Activated naive CD8-positive, alpha-beta T cell treated with anti-CD3 and anti-CD28 coated beads, Interleukin-2, amount 50 U/mL, for 24 hours (primary cell): Measurements from ENCODE around the gene KYNU.
"Not testable (repeated sequence)": the region's sequence is repeated elsewhere in the genome, so short reads cannot be mapped to it uniquely, and the experiment has no call there.

ENCODE experiments used
- ATAC-seq: fragments of 150-1000 bp; cut with Tn5 transposase; one replicate; pipeline ENCODE4 v1.10.0; 2021
- DNase-seq: peaks from one replicate; pipeline ENCODE4 v3.0.0; 2021
- H3K27ac Mint-ChIP-seq: one replicate; pipeline ENCODE4 v1.8.0; 2021; ENCODE audit warnings: mild to moderate bottlenecking, mixed read lengths
- H3K27me3 Mint-ChIP-seq: one replicate; pipeline ENCODE4 v1.8.0; 2021; ENCODE audit warnings: mixed read lengths
- H3K36me3 Mint-ChIP-seq: one replicate; pipeline ENCODE4 v1.8.0; 2021; ENCODE audit warnings: low read depth, mixed read lengths
- H3K4me1 Mint-ChIP-seq: one replicate; pipeline ENCODE4 v1.8.0; 2021; ENCODE audit warnings: mixed read lengths
- H3K4me3 Mint-ChIP-seq: one replicate; pipeline ENCODE4 v1.8.0; 2021; ENCODE audit warnings: mild to moderate bottlenecking, moderate library complexity, mixed read lengths
- H3K9me3 Mint-ChIP-seq: one replicate; pipeline ENCODE4 v1.8.0; 2021; ENCODE audit warnings: mixed read lengths

KYNU gene

GRCh38 chr2:143078104-143078503 is 200.6 kb downstream of the KYNU start:
- H3K4me3 Mint-ChIP-seq: no peak overlapping the region

GRCh38 chr2:143081616-143082015 is 204.2 kb downstream of the KYNU start:
- Mint-ChIP-seq H3K4me1 (peaks cover 25% of the 10 kb centered on the region), H3K9me3 (no peaks in the 10 kb centered on the region), H3K36me3 (no peaks in the 10 kb centered on the region), H3K27me3 (no peaks in the 10 kb centered on the region), H3K27ac (no peak overlapping the region), H3K4me3 (no peak overlapping the region)
- ATAC-seq (no peak), DNase-seq (no peak)

More at GRCh38 chr2:143078104-143078503, 200.6 kb downstream of the KYNU start:
- Mint-ChIP-seq H3K9me3 (no peaks in the 10 kb centered on the region), H3K36me3 (peaks cover 6% of the 10 kb centered on the region), H3K4me1 (peaks cover 2% of the 10 kb centered on the region), H3K27ac (no peak overlapping the region), H3K27me3 (no peaks in the 10 kb centered on the region)
- no peak for ATAC-seq
- no peak for DNase-seq

- Mint-ChIP-seq H3K9me3 (no peaks in the 10 kb centered on the region), H3K4me1 (peaks cover 25% of the 10 kb centered on the region), H3K36me3 (no peaks in the 10 kb centered on the region), H3K27me3 (no peaks in the 10 kb centered on the region), H3K27ac (peak overlapping the region; percentile 70), H3K4me3 (peak overlapping the region; percentile 17)
- no peak for DNase-seq
- ATAC-seq: peak; percentile 88
Measured at GRCh38 chr2:143083636-143084035, 206.2 kb downstream of the KYNU start.

- ATAC-seq (no peak), DNase-seq (no peak)
- no peak overlapping the region for H3K4me3 Mint-ChIP-seq
- H3K9me3 Mint-ChIP-seq: no peaks in the 10 kb centered on the region
- H3K27me3 Mint-ChIP-seq: no peaks in the 10 kb centered on the region
- H3K36me3 Mint-ChIP-seq: no peaks in the 10 kb centered on the region
- no peak overlapping the region for H3K27ac Mint-ChIP-seq
- H3K4me1 Mint-ChIP-seq: peaks cover 25% of the 10 kb centered on the region
Measured at GRCh38 chr2:143084462-143084861, 207.0 kb downstream of the KYNU start.

- no peak for DNase-seq
- no peak for ATAC-seq
- Mint-ChIP-seq H3K27me3 (no peaks in the 10 kb centered on the region), H3K4me3 (no peak overlapping the region), H3K36me3 (no peaks in the 10 kb centered on the region), H3K4me1 (peaks cover 25% of the 10 kb centered on the region), H3K27ac (no peak overlapping the region), H3K9me3 (no peaks in the 10 kb centered on the region)
Measured at GRCh38 chr2:143085125-143085784, 207.8 kb downstream of the KYNU start.

- H3K27me3 Mint-ChIP-seq: no peaks in the 10 kb centered on the region
- H3K4me3 Mint-ChIP-seq: no peak overlapping the region
- peaks cover 25% of the 10 kb centered on the region for H3K4me1 Mint-ChIP-seq
- H3K27ac Mint-ChIP-seq: no peak overlapping the region
- no peaks in the 10 kb centered on the region for H3K36me3 Mint-ChIP-seq
- ATAC-seq: peak; percentile 59
- no peak for DNase-seq
- no peaks in the 10 kb centered on the region for H3K9me3 Mint-ChIP-seq
Measured at GRCh38 chr2:143087033-143087432, 209.6 kb downstream of the KYNU start.

- Mint-ChIP-seq H3K9me3 (no peaks in the 10 kb centered on the region), H3K4me3 (no peak overlapping the region)
- no peak for ATAC-seq
Measured at GRCh38 chr2:143088388-143088787, 210.9 kb downstream of the KYNU start.

GRCh38 chr2:143089520-143089919 is 212.1 kb downstream of the KYNU start:
- H3K4me1 Mint-ChIP-seq: peaks cover 10% of the 10 kb centered on the region
- not testable (repeated sequence) for H3K27me3 Mint-ChIP-seq, H3K27ac Mint-ChIP-seq, H3K4me3 Mint-ChIP-seq, H3K9me3 Mint-ChIP-seq, H3K36me3 Mint-ChIP-seq, DNase-seq, ATAC-seq

More at GRCh38 chr2:143088388-143088787, 210.9 kb downstream of the KYNU start:
- H3K4me1 Mint-ChIP-seq: peaks cover 21% of the 10 kb centered on the region
- no peaks in the 10 kb centered on the region for H3K36me3 Mint-ChIP-seq
- DNase-seq: no peak
- no peak overlapping the region for H3K27ac Mint-ChIP-seq
- H3K27me3 Mint-ChIP-seq: no peaks in the 10 kb centered on the region
